GM19025 (cell line): Measurements from ENCODE around the gene ADGRG6.
"Not testable (repeated sequence)": the region's sequence is repeated elsewhere in the genome, so short reads cannot be mapped to it uniquely, and the experiment has no call there.

Experiments
- ATAC-seq: cut with Tn5 transposase; IDR thresholded peaks from one replicate; pipeline ENCODE4 v1.9.1; 2021; ENCODE audit warnings: mild to moderate bottlenecking, low read depth, moderate library complexity; ENCODE audit not compliant: unreplicated experiment

Gene ADGRG6

DNA sequence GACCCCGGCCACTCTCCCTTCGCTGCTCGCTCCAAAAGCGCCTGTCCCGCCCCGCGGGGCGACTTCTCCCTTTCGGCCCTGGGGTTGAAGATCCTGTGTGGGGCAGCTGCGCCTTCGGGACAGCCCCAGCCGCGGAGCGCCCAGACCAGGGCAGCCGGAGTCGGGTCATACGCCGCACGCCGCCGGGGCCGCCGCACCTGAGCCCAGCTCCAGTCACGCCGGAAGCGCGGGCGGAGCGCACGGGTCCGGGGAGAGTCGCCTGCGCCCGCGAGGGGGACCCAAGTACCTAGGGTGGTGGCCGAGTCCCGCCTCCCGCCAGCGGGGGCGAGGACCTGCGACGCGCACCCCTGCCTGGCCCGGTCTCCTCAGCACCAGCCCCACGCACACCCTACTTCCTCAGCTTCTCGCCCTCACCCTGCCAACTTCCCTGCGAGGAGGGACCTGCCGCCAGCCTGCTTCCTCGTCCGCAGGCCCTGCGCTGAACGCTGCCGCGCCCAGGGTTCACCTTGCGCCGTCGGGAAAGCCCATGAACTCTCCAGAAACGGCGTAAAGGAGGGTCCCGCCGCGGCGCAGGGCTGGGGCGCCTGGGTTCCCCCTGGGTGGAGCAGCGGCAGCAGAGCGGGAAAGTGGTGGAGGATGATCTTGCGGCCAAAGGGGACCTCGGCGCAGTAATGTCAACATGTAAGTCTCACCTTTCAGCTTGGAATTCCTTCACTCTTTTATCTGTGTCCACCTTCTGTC is at the start of gene ADGRG6:
ADGRG6 (plus strand) TSS at position 357 of the 741 bp plus-strand sequence; CDS start at position 680, 323 bp downstream.
- ATAC-seq, result peak; percentile 72

- ATAC-seq, result no peak
Measured at GRCh38 chr6:142254513-142254912, 47.3 kb upstream of the ADGRG6 start.

DNA sequence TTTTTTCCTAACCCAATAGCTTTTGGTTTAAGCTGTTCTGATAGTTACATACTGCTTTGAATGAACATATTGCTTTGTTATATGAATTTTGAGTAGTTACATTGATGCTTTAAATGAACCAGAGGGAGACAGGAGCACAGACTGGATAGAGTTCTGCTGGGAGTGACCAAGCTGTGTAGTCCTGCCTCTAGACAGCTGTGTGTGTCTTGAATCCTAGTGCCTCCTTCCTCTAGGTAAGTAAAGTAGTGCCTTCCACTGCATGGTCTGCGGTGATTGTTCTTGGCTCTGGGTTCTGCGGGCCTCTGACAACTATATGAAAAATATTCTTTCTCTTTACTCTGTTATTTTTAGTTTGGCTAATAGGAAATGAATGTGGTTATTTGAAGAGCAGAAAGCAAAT is 46.0 kb upstream of the ADGRG6 start:
- ATAC-seq, result no peak

GRCh38 chr6:142258305-142258704 is 43.5 kb upstream of the ADGRG6 start:
- ATAC-seq, result no peak

DNA sequence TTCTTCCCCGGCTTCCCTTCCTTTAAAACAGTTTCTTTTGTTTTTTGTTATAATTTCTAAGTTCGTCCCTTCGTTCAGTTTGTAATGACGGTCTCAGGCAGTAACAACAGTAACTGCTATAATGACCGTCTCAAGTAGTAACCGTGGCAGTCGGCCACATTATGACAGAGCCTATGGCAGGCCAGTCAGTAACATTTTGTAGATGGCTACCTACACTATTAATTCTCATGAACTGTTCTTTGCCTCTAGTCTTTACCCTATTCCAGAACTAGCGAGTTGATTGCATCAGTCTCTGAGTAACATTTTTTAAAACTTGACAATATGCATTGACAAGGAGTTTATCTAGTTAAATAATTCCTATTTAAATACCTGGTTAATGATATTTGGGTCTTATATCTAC is 43.0 kb upstream of the ADGRG6 start:
- no peak for ATAC-seq

GRCh38 chr6:142260748-142261147 is 41.1 kb upstream of the ADGRG6 start:
- ATAC-seq, result no peak

- no peak for ATAC-seq
Measured at GRCh38 chr6:142262231-142262630, 39.6 kb upstream of the ADGRG6 start.

GRCh38 chr6:142265476-142265875 is 36.3 kb upstream of the ADGRG6 start:
- no peak for ATAC-seq

DNA sequence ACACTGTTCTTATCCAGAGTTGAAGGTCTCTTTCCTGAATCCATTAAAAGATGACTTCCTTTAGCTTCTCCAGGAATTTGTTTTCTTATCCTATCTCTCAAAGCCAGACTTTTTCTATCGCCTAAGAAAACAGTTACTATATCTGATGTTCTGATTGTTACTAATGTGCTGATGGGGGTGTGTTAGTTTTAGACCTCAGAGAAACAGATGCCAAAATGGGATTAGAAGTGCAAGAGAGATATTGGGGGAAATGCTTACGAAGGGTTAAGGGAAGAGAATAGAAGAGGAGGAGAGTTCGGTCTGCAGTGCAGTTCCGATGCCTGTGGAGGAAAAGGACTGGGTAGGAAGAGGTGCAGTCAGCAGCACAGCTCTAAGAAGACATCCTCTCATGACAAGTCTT is 35.7 kb upstream of the ADGRG6 start:
- no peak for ATAC-seq

DNA sequence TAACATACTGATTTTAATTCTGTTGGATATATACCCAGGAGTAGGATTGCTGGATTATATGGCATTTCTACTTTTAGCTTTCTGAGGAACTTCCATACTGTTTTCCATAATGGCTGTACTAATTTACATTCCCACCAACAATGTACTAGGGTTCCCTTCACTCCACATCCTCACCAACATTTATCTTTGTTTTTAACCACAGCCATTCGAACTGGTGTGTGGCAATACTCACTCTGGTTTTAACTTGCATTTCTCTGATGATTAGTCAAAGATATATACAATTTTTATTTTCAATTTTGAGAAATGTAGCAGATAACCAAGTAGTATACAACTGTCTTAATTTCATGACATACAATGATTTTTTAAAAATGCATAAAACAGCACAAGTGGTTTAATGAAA is 30.3 kb upstream of the ADGRG6 start:
- no peak for ATAC-seq

DNA sequence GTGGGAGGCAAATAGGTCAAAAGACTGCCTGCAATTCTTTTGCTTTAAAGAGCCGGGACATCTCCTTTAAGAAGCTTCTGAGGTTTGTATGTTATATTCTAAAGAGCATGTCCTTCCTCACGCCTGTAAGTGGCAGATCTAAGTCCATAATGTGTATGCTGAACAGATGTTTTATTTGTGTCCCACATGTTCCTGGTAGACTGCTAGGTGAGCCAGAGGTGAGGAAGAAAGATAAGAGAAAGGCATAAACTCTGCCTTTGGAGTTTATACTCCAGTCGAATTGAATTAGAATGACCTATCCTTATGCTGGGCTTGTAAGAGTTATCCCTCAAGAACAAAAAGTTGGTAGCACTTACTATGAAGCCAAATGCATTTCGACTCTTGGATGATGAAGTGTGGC is 27.2 kb upstream of the ADGRG6 start:
- no peak for ATAC-seq

DNA sequence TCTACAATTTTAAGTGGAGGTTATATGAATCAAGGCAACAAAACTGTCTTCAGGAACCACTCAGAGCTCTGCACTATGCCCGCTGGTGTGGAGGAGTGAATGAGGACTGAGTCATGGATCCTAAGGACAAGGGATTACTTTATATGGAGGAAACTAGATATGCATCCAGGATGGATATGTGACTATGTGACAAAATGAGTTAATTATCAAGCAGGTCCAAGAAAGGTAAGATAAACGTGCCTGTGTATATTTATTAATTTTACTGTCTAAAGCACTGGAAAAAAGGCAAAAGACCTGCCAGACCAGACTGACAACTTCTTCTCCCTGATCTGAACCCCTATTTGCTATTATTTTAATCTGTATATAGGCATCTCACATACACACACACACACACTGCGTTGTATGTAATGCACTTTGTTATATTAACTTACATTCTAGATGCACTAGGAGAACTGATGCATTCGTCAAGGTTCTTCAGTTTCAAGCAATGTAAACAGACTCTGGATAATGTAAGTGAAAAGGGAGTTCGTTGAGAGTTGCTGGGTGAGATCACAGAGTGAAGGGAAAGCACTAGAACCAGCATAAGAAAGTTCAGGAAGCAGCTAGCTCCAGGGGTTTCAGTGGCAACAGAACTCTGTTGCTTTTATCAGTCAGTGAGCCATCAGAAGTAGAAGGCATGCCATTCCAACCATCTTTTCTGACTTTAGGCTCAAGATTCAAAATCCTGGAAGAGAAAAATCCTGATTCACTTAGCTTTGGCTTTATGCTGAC is 26.4 kb upstream of the ADGRG6 start:
- no peak for ATAC-seq

DNA sequence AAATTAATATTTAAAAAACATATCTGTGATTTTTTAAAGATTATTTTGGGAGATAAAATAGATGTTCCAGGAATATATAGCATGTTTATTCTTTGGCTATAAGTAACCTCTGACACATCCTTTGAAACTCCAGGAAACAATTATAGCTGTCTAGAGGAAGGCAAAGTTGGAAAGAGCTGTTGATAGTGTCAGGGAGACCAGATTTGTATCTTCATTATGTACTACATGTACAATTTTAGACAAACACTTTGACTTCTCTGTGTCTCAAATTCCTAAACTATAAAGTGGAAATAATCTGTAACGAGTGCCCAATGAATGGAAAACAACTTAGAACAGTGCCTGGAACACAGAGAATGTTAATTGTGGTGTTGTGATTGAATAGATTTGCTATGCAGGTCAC is 25.6 kb upstream of the ADGRG6 start:
- no peak for ATAC-seq

DNA sequence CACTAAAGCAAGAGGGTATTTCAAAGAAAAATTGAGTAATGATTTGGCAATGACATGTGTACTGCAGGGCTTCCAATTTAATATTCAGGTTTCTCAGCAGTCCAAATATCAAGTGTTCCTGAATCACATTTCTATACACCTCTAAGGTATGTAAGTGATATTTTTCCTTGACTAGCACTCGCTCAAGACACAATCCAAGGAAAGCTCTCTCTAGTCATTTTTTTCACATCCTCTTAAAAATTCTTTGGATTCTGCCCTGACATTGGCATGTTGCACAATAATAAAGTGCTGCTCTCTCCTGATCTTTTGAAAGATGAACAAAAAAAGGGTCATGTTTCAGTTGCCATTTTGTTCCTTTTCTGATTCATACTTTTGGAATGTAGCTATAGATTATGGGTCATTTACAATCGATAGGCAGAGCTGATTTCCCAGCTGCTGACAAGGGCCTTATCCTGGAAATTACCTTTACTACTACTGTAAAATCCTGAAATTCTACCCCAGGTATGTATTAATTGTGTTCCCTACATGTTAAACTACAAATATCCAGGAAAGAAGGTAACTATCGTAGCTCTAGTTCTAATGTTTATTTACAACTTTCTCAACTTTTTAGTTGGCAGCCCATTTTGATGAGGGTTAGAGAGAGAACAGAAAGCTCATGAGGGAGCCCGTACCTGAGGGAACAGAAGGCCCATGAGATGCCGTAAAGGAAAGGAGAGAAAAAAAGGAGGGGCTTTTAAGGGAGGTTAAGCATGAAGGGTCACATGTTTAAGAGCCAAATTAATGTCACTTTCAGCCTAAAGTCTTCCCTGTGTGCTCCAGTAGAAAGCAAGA is 22.2 kb upstream of the ADGRG6 start:
- no peak for ATAC-seq

GRCh38 chr6:142280265-142280664 is 21.5 kb upstream of the ADGRG6 start:
- no peak for ATAC-seq

- ATAC-seq, result no peak
Measured at GRCh38 chr6:142280927-142281326, 20.9 kb upstream of the ADGRG6 start.

- not testable (repeated sequence) for ATAC-seq
Measured at GRCh38 chr6:142283138-142283537, 18.7 kb upstream of the ADGRG6 start.

- no peak for ATAC-seq
Measured at GRCh38 chr6:142284419-142284818, 17.4 kb upstream of the ADGRG6 start.

- no peak for ATAC-seq
Measured at GRCh38 chr6:142285235-142286087, 16.3 kb upstream of the ADGRG6 start.

- no peak for ATAC-seq
Measured at GRCh38 chr6:142286088-142286409, 15.8 kb upstream of the ADGRG6 start.
